ENCODE results near the gene RBPMS2. TPM values are rescaled to one million over a fixed set of nuclear protein-coding genes. Genes with fewer than 3 reads are reported as not detected.
A peak's percentile ranks its signal among the peaks of the same experiment; 100 is the strongest.

The RBPMS2 gene
- total and polyA plus RNA-seq, 7 experiments from 2014 or later = 1.2 TPM; not detected in 6

DNA sequence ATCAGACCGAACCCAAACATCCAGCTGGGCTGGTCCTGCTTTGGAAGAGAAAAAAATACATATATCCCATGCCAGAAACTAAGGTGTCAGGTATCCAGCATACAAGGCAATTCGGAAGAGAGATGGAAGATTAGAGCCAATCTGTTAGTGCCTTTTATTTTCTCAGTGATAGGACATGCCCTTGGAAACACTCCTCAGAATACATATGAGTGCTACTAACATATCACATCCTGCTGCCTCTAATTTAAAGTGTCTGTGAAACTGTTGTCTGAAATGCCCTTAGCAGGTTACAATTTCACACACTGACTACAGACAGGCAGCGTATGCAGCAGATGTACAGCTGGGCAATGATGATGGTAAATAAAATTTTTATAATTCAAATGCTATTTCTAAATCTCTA is 78.9 kb downstream of the RBPMS2 start:
- ChIA-PET CTCF (interaction anchor here (0.6 to 2.2 kb wide), 2 partner anchors 14 to 93 kb away, joined by 3 to 6 read pairs; no protein-coding TSS in a partner anchor), POLR2A (interaction anchor here (0.8 to 1.7 kb wide), 3 partner anchors 9 to 21 kb away, joined by 3 to 4 read pairs (median 3); no protein-coding TSS in a partner anchor)
- Mint-ChIP-seq H3K4me1 (peaks cover 43 to 77% (median 60%) of the 10 kb centered on the region in 7 donors), H3K9me3 (no peaks in the 10 kb centered on the region), H3K4me3 (no peak overlapping the region), H3K36me3 (peaks cover 0 to 16% (median 3%) of the 10 kb centered on the region in 5 donors), H3K27ac (peak overlapping the region in 5 of 9 donors; percentile 39 to 66 (median 54)), H3K27me3 (no peaks in the 10 kb centered on the region)
- intact Hi-C loops (cut with micrococcal nuclease) = no loop called here
- peaks cover 0 to 20% (median 3%) of the 10 kb centered on the region in 3 experiments for H3K36me3 ChIP-seq (ENCODE audit: control insufficient read depth in 2 of 3, insufficient read depth in 3 of 3, low read length in 3 of 3)
- no peak overlapping the region for H3K27ac ChIP-seq (ENCODE audit: low read depth, low read length)
- peaks cover 21 to 32% of the 10 kb centered on the region in 2 donors for H3K4me1 ChIP-seq (ENCODE audit: control insufficient read depth in 2 of 2, insufficient read depth in 2 of 2, low read length in 2 of 2)
- no peak overlapping the region for H3K4me3 ChIP-seq (ENCODE audit: low read length)
- H3K9me3 ChIP-seq (ENCODE audit: control insufficient read depth in 2 of 3, low read length in 3 of 3) = no peaks in the 10 kb centered on the region
- ATAC-seq (no peak), DNase-seq (no peak)
- no peaks in the 10 kb centered on the region for H3K27me3 ChIP-seq (ENCODE audit: control insufficient read depth in 2 of 2, insufficient read depth in 2 of 2, low read length in 2 of 2)

DNA sequence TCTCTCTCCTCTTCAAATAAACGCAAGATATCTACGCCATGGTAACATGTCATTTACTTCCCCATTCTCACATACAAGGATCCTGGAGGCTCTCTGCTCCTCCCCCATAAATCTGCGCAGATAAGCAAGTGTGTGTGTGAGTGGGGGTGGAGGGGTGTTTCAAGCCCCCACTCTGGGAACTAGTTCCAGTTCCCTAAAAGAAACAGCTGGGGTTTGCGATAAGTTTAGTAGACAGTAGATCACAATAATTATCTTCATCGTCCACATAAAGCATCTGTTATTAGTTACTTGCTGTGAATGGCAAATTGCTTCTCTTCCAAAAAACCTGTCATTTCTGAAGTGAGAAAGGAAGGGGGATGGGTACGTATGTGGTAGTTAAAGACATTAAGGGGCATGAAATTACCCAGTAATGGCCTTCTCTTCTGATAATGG is 79.8 kb downstream of the RBPMS2 start:
- no peak overlapping the region for H3K4me3 Mint-ChIP-seq
- H3K9me3 Mint-ChIP-seq = peaks cover 0 to 2% (median 0%) of the 10 kb centered on the region in 11 donors
- ATAC-seq (peak; percentile 58), DNase-seq (no peak)
- CTCF ChIA-PET = interaction anchor here (1.2 to 1.8 kb wide), 4 partner anchors 9 to 32 kb away, joined by 3 to 10 read pairs (median 5); no protein-coding TSS in a partner anchor
- Histone ChIP-seq H3K4me1 (ENCODE audit: control insufficient read depth in 2 of 2, insufficient read depth in 2 of 2, low read length in 2 of 2) (peaks cover 12 to 24% of the 10 kb centered on the region in 2 donors), H3K27me3 (ENCODE audit: control insufficient read depth in 2 of 2, insufficient read depth in 2 of 2, low read length in 2 of 2) (no peaks in the 10 kb centered on the region), H3K4me3 (ENCODE audit: low read length) (no peak overlapping the region), H3K27ac (ENCODE audit: low read depth, low read length) (no peak overlapping the region), H3K36me3 (ENCODE audit: control insufficient read depth in 2 of 3, insufficient read depth in 3 of 3, low read length in 3 of 3) (peaks cover 0 to 29% (median 3%) of the 10 kb centered on the region in 3 experiments), H3K9me3 (ENCODE audit: control insufficient read depth in 2 of 3, low read length in 3 of 3) (no peaks in the 10 kb centered on the region)
- H3K36me3 Mint-ChIP-seq = peaks cover 0 to 21% (median 3%) of the 10 kb centered on the region in 5 donors
- POLR2A ChIA-PET = interaction anchor here (0.8 kb wide), 1 partner anchor 22 kb away, joined by 3 read pairs; no protein-coding TSS in a partner anchor
- H3K27ac Mint-ChIP-seq = peak overlapping the region in 7 of 9 donors; percentile 11 to 85 (median 39)
- H3K27me3 Mint-ChIP-seq = no peaks in the 10 kb centered on the region
- peaks cover 37 to 73% (median 55%) of the 10 kb centered on the region in 7 donors for H3K4me1 Mint-ChIP-seq
- intact Hi-C loops (cut with micrococcal nuclease) = no loop called here

DNA sequence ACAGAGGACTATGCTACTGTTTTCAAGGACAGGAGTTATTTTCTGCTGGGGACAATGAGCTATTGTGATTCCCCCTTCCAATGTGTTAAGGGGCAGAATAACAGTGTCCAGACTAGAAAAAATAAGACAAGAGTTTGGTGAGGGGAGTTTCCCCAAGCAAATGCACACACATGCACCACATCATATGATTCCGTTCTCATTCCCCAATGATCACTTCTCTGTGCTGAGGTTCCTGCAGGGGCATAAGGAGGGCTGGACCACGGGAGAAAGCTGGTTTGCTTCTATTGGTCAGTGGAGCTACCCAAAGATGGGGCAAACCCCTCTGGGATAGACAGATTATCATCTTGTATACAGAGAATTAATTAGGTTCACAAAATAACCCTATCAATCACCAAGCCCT is 80.6 kb downstream of the RBPMS2 start:
- no peak overlapping the region for H3K27ac ChIP-seq (ENCODE audit: low read depth, low read length)
- Mint-ChIP-seq H3K27me3 (no peaks in the 10 kb centered on the region), H3K27ac (peak overlapping the region in 6 of 9 donors; percentile 12 to 85 (median 42)), H3K36me3 (peaks cover 0 to 19% (median 3%) of the 10 kb centered on the region in 5 donors), H3K4me1 (peaks cover 30 to 66% (median 48%) of the 10 kb centered on the region in 7 donors), H3K9me3 (peaks cover 0 to 2% (median 0%) of the 10 kb centered on the region in 11 donors), H3K4me3 (no peak overlapping the region)
- DNase-seq = no peak
- ChIA-PET POLR2A (interaction anchor here (0.5 to 0.7 kb wide), 2 partner anchors 323 to 401 kb away, joined by 3 to 5 read pairs; no protein-coding TSS in a partner anchor), CTCF (interaction anchor here (0.5 to 1.8 kb wide), 6 partner anchors 8 to 41 kb away, joined by 3 to 10 read pairs (median 4); no protein-coding TSS in a partner anchor)
- H3K4me1 ChIP-seq (ENCODE audit: control insufficient read depth in 2 of 2, insufficient read depth in 2 of 2, low read length in 2 of 2) = peaks cover 5 to 16% of the 10 kb centered on the region in 2 donors
- H3K4me3 ChIP-seq (ENCODE audit: low read length) = no peak overlapping the region
- no peaks in the 10 kb centered on the region for H3K9me3 ChIP-seq (ENCODE audit: control insufficient read depth in 2 of 3, low read length in 3 of 3)
- H3K27me3 ChIP-seq (ENCODE audit: control insufficient read depth in 2 of 2, insufficient read depth in 2 of 2, low read length in 2 of 2) = no peaks in the 10 kb centered on the region
- peaks cover 0 to 34% (median 8%) of the 10 kb centered on the region in 3 experiments for H3K36me3 ChIP-seq (ENCODE audit: control insufficient read depth in 2 of 3, insufficient read depth in 3 of 3, low read length in 3 of 3)
- intact Hi-C loops (cut with micrococcal nuclease) = no loop called here
- no peak for ATAC-seq

DNA sequence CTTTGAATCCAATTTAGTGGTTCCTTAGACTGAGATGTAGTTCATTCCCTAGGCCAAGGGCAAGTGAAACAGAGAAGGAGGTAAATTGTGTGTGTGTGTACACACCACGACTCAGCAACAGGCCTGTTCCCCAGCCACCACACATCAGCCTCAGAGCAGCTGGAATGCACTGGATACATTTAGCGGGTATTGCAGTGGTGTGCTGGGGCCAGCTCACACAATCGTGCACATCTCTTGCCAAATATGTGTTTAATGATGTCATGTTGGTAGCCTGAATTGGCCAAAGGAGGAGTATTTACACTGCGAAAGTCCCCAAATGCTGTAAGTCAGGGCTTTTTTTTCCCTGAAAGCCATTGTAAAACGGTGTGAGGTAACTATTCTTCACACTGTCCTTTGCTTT is 82.3 kb downstream of the RBPMS2 start:
- intact Hi-C loops (cut with micrococcal nuclease) = no loop called here
- Mint-ChIP-seq H3K9me3 (peaks cover 0 to 2% (median 0%) of the 10 kb centered on the region in 11 donors), H3K27me3 (no peaks in the 10 kb centered on the region), H3K36me3 (peaks cover 0 to 21% (median 3%) of the 10 kb centered on the region in 5 donors), H3K4me1 (peaks cover 18 to 49% (median 31%) of the 10 kb centered on the region in 7 donors), H3K27ac (peak overlapping the region in 7 of 9 donors; percentile 44 to 84 (median 67)), H3K4me3 (no peak overlapping the region)
- ATAC-seq (peak; percentile 61), DNase-seq (no peak)
- Histone ChIP-seq H3K4me3 (ENCODE audit: low read length) (no peak overlapping the region), H3K4me1 (ENCODE audit: control insufficient read depth in 2 of 2, insufficient read depth in 2 of 2, low read length in 2 of 2) (peaks cover 0 to 6% of the 10 kb centered on the region in 2 donors), H3K9me3 (ENCODE audit: control insufficient read depth in 2 of 3, low read length in 3 of 3) (no peaks in the 10 kb centered on the region), H3K27ac (ENCODE audit: low read depth, low read length) (no peak overlapping the region), H3K36me3 (ENCODE audit: control insufficient read depth in 2 of 3, insufficient read depth in 3 of 3, low read length in 3 of 3) (peaks cover 0 to 49% (median 10%) of the 10 kb centered on the region in 3 experiments), H3K27me3 (ENCODE audit: control insufficient read depth in 2 of 2, insufficient read depth in 2 of 2, low read length in 2 of 2) (no peaks in the 10 kb centered on the region)
- CTCF ChIA-PET = interaction anchor here (0.9 to 15.8 kb wide), 3 partner anchors 24 to 266 kb away, joined by 3 to 211 read pairs (median 3); no protein-coding TSS in a partner anchor
- POLR2A ChIA-PET = no interaction called here

- CTCF ChIA-PET = interaction anchor here (0.6 to 15.8 kb wide), 3 partner anchors 13 to 465 kb away, joined by 3 to 211 read pairs (median 8); no protein-coding TSS in a partner anchor
- peaks cover 7 to 60% (median 10%) of the 10 kb centered on the region in 3 experiments for H3K36me3 ChIP-seq (ENCODE audit: control insufficient read depth in 2 of 3, insufficient read depth in 3 of 3, low read length in 3 of 3)
- no peaks in the 10 kb centered on the region for H3K4me1 ChIP-seq (ENCODE audit: control insufficient read depth in 2 of 2, insufficient read depth in 2 of 2, low read length in 2 of 2)
- ATAC-seq (peak; percentile 71), DNase-seq (no peak)
- intact Hi-C loops (cut with micrococcal nuclease) = no loop called here
- Mint-ChIP-seq H3K4me3 (no peak overlapping the region), H3K4me1 (peaks cover 11 to 38% (median 24%) of the 10 kb centered on the region in 7 donors), H3K9me3 (peaks cover 0 to 2% (median 0%) of the 10 kb centered on the region in 11 donors), H3K27ac (peak overlapping the region in 7 of 9 donors; percentile 9 to 74 (median 33)), H3K27me3 (no peaks in the 10 kb centered on the region), H3K36me3 (peaks cover 3 to 23% (median 4%) of the 10 kb centered on the region in 5 donors)
- H3K27ac ChIP-seq (ENCODE audit: low read depth, low read length) = no peak overlapping the region
- POLR2A ChIA-PET = interaction anchor here (0.9 kb wide), 1 partner anchor 10 kb away, joined by 3 read pairs; no protein-coding TSS in a partner anchor
- no peaks in the 10 kb centered on the region for H3K9me3 ChIP-seq (ENCODE audit: control insufficient read depth in 2 of 3, low read length in 3 of 3)
- no peak overlapping the region for H3K4me3 ChIP-seq (ENCODE audit: low read length)
- H3K27me3 ChIP-seq (ENCODE audit: control insufficient read depth in 2 of 2, insufficient read depth in 2 of 2, low read length in 2 of 2) = no peaks in the 10 kb centered on the region
Observed at GRCh38 chr15:64691896-64692565, 83.4 kb downstream of the RBPMS2 start.

GRCh38 chr15:64690578-64691296 is 84.7 kb downstream of the RBPMS2 start:
- POLR2A ChIA-PET = interaction anchor here (1.1 kb wide), 1 partner anchor 11 kb away, joined by 4 read pairs; no protein-coding TSS in a partner anchor
- Histone ChIP-seq H3K4me3 (ENCODE audit: low read length) (no peak overlapping the region), H3K4me1 (ENCODE audit: control insufficient read depth in 2 of 2, insufficient read depth in 2 of 2, low read length in 2 of 2) (no peaks in the 10 kb centered on the region), H3K27me3 (ENCODE audit: control insufficient read depth in 2 of 2, insufficient read depth in 2 of 2, low read length in 2 of 2) (no peaks in the 10 kb centered on the region), H3K36me3 (ENCODE audit: control insufficient read depth in 2 of 3, insufficient read depth in 3 of 3, low read length in 3 of 3) (peaks cover 10 to 68% (median 11%) of the 10 kb centered on the region in 3 experiments), H3K27ac (ENCODE audit: low read depth, low read length) (no peak overlapping the region), H3K9me3 (ENCODE audit: control insufficient read depth in 2 of 3, low read length in 3 of 3) (no peaks in the 10 kb centered on the region)
- CTCF ChIA-PET = interaction anchor here (0.7 to 15.8 kb wide), 4 partner anchors 12 to 39 kb away, joined by 3 to 211 read pairs (median 6); no protein-coding TSS in a partner anchor
- H3K4me3 Mint-ChIP-seq = no peak overlapping the region
- H3K27ac Mint-ChIP-seq = peak overlapping the region in 8 of 9 donors; percentile 15 to 87 (median 64)
- peaks cover 10 to 31% (median 22%) of the 10 kb centered on the region in 7 donors for H3K4me1 Mint-ChIP-seq
- ATAC-seq (no peak), DNase-seq (no peak)
- peaks cover 3 to 25% (median 12%) of the 10 kb centered on the region in 5 donors for H3K36me3 Mint-ChIP-seq
- intact Hi-C loops (cut with micrococcal nuclease) = no loop called here
- H3K27me3 Mint-ChIP-seq = no peaks in the 10 kb centered on the region
- H3K9me3 Mint-ChIP-seq = peaks cover 0 to 2% (median 0%) of the 10 kb centered on the region in 11 donors
